Common myeloid progenitor, CD34-positive (primary cell): ENCODE measurements around the gene MAP2K5.

Experiments
- CTCF ChIA-PET: fragments of 350-600 bp; sonication (Branson Sonifier 250); formaldehyde crosslinking; loops from one replicate; lab custom pipeline; 2021; ENCODE audit warnings: antibody characterized with exemption; lab: Charles Lee
- POLR2A ChIA-PET: fragments of 350-600 bp; sonication (Branson Sonifier 250); formaldehyde crosslinking; loops from one replicate; lab custom pipeline; 2021; ENCODE audit warnings: antibody characterized with exemption; lab: Charles Lee
- DNase-seq, 3 donors: peaks; one replicate each; pipeline versions ENCODE4 v3.0.0 to v3.0.0-alpha.2; 2013
- H3K27ac ChIP-seq, 2 experiments: 1 replicate in 1 of 2; 2 replicates in 1 of 2; pipeline ENCODE4 v1.7.0; 2013; ENCODE audit warnings: inconsistent platforms in 2 of 2, low read length in 2 of 2, mild to moderate bottlenecking in 2 of 2, low read depth in 1 of 2, moderate library complexity in 1 of 2; ENCODE audit not compliant: severe bottlenecking in 2 of 2, insufficient read depth in 1 of 2, poor library complexity in 1 of 2
- H3K27me3 ChIP-seq, 5 experiments: replicated peaks in 2 of 5; 1 replicate in 3 of 5; 2 replicates in 2 of 5; pipeline versions ENCODE4 v1.6.1 to v1.7.0; 2013; ENCODE audit warnings: low read length in 4 of 5, mild to moderate bottlenecking in 2 of 5, moderate library complexity in 2 of 5, inconsistent platforms in 1 of 5; ENCODE audit not compliant: insufficient read depth in 5 of 5, control insufficient read depth in 4 of 5
- H3K36me3 ChIP-seq, 4 experiments: 1 replicate in 2 of 4; 2 replicates in 2 of 4; pipeline versions ENCODE4 v1.6.1 to v1.7.0; 2013; ENCODE audit warnings: low read length in 3 of 4, control low read depth in 1 of 4, mild to moderate bottlenecking in 1 of 4; ENCODE audit not compliant: control insufficient read depth in 4 of 4, insufficient read depth in 4 of 4
- H3K4me1 ChIP-seq, 4 experiments: 1 replicate in 3 of 4; 2 replicates in 1 of 4; pipeline versions ENCODE4 v1.6.1 to v1.7.1; 2013; ENCODE audit warnings: low read length in 3 of 4, mild to moderate bottlenecking in 3 of 4, control low read depth in 1 of 4, inconsistent platforms in 1 of 4, moderate library complexity in 1 of 4; ENCODE audit not compliant: control insufficient read depth in 4 of 4, insufficient read depth in 4 of 4; ENCODE audit errors: control extremely low read depth in 1 of 4
- H3K4me3 ChIP-seq, 7 experiments: 1 replicate in 4 of 7; 2 replicates in 3 of 7; pipeline versions ENCODE4 v1.5.1 to v1.7.0; 2013; ENCODE audit warnings: mild to moderate bottlenecking in 7 of 7, low read length in 6 of 7, moderate library complexity in 6 of 7, inconsistent platforms in 2 of 7, low read depth in 2 of 7, control low read depth in 1 of 7; ENCODE audit not compliant: insufficient read depth in 4 of 7, control insufficient read depth in 1 of 7; ENCODE audit errors: extremely low read depth in 1 of 7
- H3K9me3 ChIP-seq, 5 experiments: 1 replicate in 4 of 5; 2 replicates in 1 of 5; pipeline versions ENCODE4 v1.6.1 to v1.7.1; 2013; ENCODE audit warnings: low read length in 4 of 5, mild to moderate bottlenecking in 2 of 5, inconsistent platforms in 1 of 5, low read depth in 1 of 5, moderate library complexity in 1 of 5; ENCODE audit not compliant: control insufficient read depth in 4 of 5, insufficient read depth in 2 of 5; ENCODE audit errors: control extremely low read depth in 1 of 5
- WGBS: methylation state at CpG from one replicate; pipeline ENCODE4 v1.1.5; 2013; ENCODE audit not compliant: insufficient coverage; 5-methylcytosine and 5-hydroxymethylcytosine counted together

The MAP2K5 gene

GRCh38 chr15:67708500-67708899, 166.0 kb downstream of the MAP2K5 start:
- CTCF ChIA-PET: no interaction called here
- Histone ChIP-seq H3K4me1 (no peaks in the 10 kb centered on the region), H3K4me3 (no peak overlapping the region), H3K36me3 (peaks cover 2 to 19% (median 8%) of the 10 kb centered on the region in 4 experiments), H3K27ac (no peak overlapping the region), H3K27me3 (no peaks in the 10 kb centered on the region), H3K9me3 (no peaks in the 10 kb centered on the region)
- POLR2A ChIA-PET: interaction anchor here (0.6 kb wide), 1 partner anchor 78 kb away, joined by 3 read pairs; no protein-coding TSS in a partner anchor
- DNase-seq: no peak
- 90% methylated on average over 3 of the region's 4 CpGs for WGBS

- Histone ChIP-seq H3K27ac (no peak overlapping the region), H3K4me1 (peaks cover 2 to 28% (median 20%) of the 10 kb centered on the region in 4 experiments), H3K36me3 (peaks cover 0 to 8% (median 1%) of the 10 kb centered on the region in 4 experiments), H3K4me3 (no peak overlapping the region), H3K27me3 (no peaks in the 10 kb centered on the region), H3K9me3 (no peaks in the 10 kb centered on the region)
- no peak for DNase-seq
- POLR2A ChIA-PET: no interaction called here
- CTCF ChIA-PET: interaction anchor here (0.6 to 0.7 kb wide), 3 partner anchors 39 to 258 kb away, joined by 3 read pairs; no protein-coding TSS in a partner anchor
- no CpG with 5 or more reads among the region's 2 CpGs for WGBS
Measured at GRCh38 chr15:67715170-67715569, 172.7 kb downstream of the MAP2K5 start.

GRCh38 chr15:67716171-67716570, 173.7 kb downstream of the MAP2K5 start:
- H3K27ac ChIP-seq: no peak overlapping the region
- ChIA-PET CTCF (no interaction called here), POLR2A (no interaction called here)
- H3K4me3 ChIP-seq: no peak overlapping the region
- H3K9me3 ChIP-seq: no peaks in the 10 kb centered on the region
- WGBS: 97% methylated on average over 3 of the region's 4 CpGs
- peaks cover 7 to 37% (median 28%) of the 10 kb centered on the region in 4 experiments for H3K4me1 ChIP-seq
- peaks cover 0 to 7% (median 0%) of the 10 kb centered on the region in 4 experiments for H3K36me3 ChIP-seq
- no peaks in the 10 kb centered on the region for H3K27me3 ChIP-seq
- DNase-seq: no peak

- H3K27ac ChIP-seq: no peak overlapping the region
- no peak for DNase-seq
- CTCF ChIA-PET: no interaction called here
- no peak overlapping the region for H3K4me3 ChIP-seq
- 100% methylated on average over 1 of the region's 1 CpG for WGBS
- H3K27me3 ChIP-seq: no peaks in the 10 kb centered on the region
- no peaks in the 10 kb centered on the region for H3K9me3 ChIP-seq
- H3K36me3 ChIP-seq: no peaks in the 10 kb centered on the region
- POLR2A ChIA-PET: no interaction called here
- peaks cover 7 to 50% (median 37%) of the 10 kb centered on the region in 4 experiments for H3K4me1 ChIP-seq
Measured at GRCh38 chr15:67717776-67718175, 175.3 kb downstream of the MAP2K5 start.

- DNase-seq: no peak
- ChIA-PET CTCF (interaction anchor here (1.2 kb wide), 1 partner anchor 9 kb away, joined by 3 read pairs; no protein-coding TSS in a partner anchor), POLR2A (interaction anchor here (0.6 kb wide), 1 partner anchor 1179 kb away, joined by 3 read pairs; no protein-coding TSS in a partner anchor)
- H3K36me3 ChIP-seq: no peaks in the 10 kb centered on the region
- H3K27me3 ChIP-seq: no peaks in the 10 kb centered on the region
- peaks cover 5 to 41% (median 32%) of the 10 kb centered on the region in 4 experiments for H3K4me1 ChIP-seq
- no CpG with 5 or more reads among the region's 1 CpG for WGBS
- no peak overlapping the region for H3K4me3 ChIP-seq
- no peak overlapping the region for H3K27ac ChIP-seq
- no peaks in the 10 kb centered on the region for H3K9me3 ChIP-seq
Measured at GRCh38 chr15:67719330-67719959, 176.9 kb downstream of the MAP2K5 start.

GRCh38 chr15:67720556-67721175, 178.2 kb downstream of the MAP2K5 start:
- WGBS: 18% methylated on average over 3 of the region's 8 CpGs
- peak; percentile 78 to 96 (median 93) for DNase-seq
- CTCF ChIA-PET: no interaction called here

More at GRCh38 chr15:67720556-67721175, 178.2 kb downstream of the MAP2K5 start:
- H3K36me3 ChIP-seq: peaks cover 0 to 3% (median 0%) of the 10 kb centered on the region in 4 experiments
- H3K27me3 ChIP-seq: no peaks in the 10 kb centered on the region
- POLR2A ChIA-PET: no interaction called here
- no peak overlapping the region for H3K27ac ChIP-seq
- H3K4me3 ChIP-seq: peak overlapping the region in 1 of 7 experiments; percentile 12
- H3K9me3 ChIP-seq: no peaks in the 10 kb centered on the region
- H3K4me1 ChIP-seq: peaks cover 5 to 34% (median 28%) of the 10 kb centered on the region in 4 experiments
